Middle frontal gyrus (tissue), 1 donor: ENCODE data around the gene NPAS4.
"Not testable (repeated sequence)": the region's sequence is repeated elsewhere in the genome, so short reads cannot be mapped to it uniquely, and the experiment has no call there.

ENCODE experiments used
- DNase-seq: peaks from one replicate; pipeline ENCODE4 v3.0.0-alpha.2; 2015; ENCODE audit warnings: low spot score; ENCODE audit errors: extremely low spot score

NPAS4 gene

GRCh38 chr11:66417000-66417399, 3.8 kb upstream of the NPAS4 start:
- DNase-seq, result peak; percentile 47

GRCh38 chr11:66418168-66418985, 2.5 kb upstream of the NPAS4 start:
- DNase-seq, result peak; percentile 65

- DNase-seq, result no peak
Observed at GRCh38 chr11:66418986-66419308, 1.9 kb upstream of the NPAS4 start.

DNA sequence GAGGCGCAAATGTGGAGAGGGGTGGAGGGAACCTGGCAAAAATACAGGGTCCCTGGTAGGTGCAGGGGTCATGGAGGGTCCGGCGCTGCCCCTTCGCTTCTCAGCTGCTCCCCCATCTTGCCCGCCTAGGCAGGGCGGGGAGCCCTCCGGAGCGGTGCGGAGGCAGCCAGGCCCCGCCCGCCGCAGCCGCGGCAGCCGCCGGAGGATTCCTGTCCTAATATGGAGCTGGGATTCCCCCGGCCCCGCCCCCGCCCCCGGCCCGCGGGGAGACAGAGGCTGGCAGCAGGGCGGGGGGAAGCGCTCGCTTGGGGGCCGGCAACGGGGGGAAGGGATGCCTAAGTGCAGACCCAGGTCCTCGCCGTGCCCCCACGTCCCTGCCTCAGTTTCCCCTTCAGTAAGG, 1.0 kb upstream of the NPAS4 start:
- DNase-seq, result no peak

DNA sequence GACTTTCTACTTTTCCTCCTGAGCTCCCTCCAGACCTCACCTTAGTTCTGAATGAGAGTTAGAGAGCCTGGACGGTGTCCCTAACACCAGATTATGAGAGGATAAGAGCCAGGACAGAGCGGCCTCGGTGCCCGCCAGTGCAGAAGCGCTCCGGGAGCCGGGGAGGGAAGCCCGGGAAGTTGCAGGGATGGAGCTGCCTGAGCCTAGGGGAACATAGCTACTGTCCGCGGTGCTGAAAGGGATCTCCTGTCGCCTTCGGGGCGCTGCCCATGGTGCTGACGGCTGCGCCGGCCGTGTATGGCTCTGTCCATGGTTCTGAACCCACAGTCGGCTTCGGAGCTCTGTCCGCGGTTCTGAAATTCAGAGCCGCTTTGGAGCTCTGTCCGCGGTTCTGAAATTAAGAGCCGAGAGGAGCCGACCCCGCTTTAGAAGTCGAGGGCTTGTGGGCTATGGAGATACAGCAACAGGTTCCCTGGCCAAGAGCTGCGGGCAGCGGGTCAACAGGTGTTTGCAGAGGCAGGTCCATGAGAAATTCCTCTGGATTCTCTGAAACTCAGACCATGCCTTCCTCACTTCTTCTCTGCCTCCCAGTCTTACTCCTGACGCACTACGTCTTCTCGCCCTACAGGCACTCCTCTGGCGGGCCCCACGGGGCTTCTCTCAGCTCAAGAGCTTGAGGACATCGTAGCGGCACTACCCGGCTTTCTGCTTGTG, 814 bp downstream of the NPAS4 start:
- peak; percentile 60 for DNase-seq

DNA sequence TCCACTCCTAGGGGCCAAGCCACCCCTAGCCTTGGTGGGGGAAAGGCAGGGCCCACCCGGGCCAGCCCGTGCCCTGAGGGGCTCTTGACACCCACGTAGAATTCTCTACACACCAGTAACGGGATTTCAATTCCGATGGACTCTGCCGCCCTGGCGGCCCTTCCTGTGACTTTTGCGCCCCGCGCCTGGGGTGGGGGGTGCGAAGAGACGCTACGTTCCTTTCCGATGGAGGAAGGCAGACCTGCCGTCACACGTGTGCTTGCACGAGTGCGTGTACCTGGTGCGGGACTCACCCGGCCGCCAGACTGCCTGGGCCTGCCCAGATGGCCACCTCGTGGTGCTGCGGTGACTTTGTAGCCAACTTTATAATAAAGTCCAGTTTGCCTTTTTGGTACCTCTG, 5.5 kb downstream of the NPAS4 start:
- DNase-seq, result no peak

GRCh38 chr11:66428933-66429332, 8.1 kb downstream of the NPAS4 start:
- no peak for DNase-seq

DNA sequence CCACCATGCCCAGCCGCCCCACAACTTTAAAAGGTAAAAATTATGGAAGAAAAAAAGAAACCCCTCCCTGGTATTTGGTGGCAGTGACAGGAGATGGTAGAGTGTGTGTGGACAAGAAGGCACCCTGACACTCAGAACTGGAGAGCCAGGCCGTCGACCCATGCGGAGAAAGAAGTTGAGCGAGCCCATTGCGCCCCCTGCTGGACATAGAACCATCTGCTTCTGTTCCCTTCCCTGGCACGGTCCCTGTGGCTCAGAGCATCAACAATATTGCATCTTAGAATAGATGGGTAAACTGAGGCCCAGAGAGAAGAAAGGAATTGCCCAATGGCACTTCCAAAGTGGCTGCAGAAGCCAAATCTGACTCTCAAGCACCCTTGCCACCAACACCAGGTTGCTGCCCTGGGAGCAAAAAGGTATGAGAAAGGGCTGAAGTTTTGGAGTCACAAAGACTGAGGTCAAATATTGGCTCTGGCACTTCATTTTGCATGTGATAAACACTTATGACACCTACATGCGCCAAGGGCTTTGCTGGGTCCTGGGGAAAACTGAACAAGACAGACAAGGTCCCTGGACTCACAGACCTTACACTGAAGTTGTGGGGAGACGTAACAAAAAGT, 9.3 kb downstream of the NPAS4 start:
- DNase-seq, result peak; percentile 49

DNA sequence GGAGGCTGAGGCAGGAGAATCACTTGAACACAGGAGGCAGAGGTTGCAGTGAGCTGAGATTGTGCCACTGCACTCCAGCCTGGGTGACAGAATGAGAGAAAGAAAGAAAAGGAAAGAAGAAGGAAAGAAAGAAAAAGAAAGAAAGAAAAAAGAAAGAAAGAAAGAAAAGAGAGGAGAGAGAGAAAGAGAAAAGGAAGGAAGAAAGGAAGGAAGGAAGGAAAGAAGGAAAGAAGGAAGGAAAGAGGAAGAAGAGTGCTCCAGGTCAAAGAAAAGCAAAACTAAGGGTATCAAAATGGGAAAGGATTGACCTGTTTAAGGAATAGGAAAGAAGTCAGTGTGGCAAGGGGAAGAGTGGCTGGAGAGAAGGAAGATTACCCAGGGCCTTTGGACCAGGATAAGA, 10.5 kb downstream of the NPAS4 start:
- DNase-seq, result not testable (repeated sequence)

GRCh38 chr11:66431871-66432329, 11.1 kb downstream of the NPAS4 start:
- DNase-seq, result not testable (repeated sequence)

- no peak for DNase-seq
Observed at GRCh38 chr11:66432597-66432996, 11.8 kb downstream of the NPAS4 start.

DNA sequence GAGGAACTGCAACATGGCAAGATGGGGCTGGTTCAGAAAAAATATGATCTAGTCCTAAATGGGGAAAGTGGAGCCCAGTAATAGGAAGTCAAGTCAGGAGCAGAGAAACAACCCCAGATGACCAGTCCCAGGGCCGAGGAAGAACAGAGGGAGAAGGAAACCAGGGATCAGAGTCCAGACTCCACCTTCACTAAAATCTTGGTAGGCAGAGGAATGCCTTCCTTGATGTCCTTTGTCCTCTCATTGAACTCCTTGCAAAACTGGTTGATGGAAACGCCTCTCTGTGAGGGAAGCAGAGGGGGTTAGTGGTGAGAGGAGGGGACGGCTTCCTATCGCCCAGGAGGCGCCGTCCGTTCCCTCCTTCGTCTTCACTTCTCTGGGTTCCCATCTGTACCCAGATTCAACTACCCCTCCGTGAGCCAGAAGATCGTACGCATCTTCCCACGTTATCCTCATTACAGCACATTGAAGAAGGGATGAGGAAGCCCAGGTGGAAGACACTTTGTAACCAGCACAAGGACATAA, 17.2 kb downstream of the NPAS4 start:
- no peak for DNase-seq

DNA sequence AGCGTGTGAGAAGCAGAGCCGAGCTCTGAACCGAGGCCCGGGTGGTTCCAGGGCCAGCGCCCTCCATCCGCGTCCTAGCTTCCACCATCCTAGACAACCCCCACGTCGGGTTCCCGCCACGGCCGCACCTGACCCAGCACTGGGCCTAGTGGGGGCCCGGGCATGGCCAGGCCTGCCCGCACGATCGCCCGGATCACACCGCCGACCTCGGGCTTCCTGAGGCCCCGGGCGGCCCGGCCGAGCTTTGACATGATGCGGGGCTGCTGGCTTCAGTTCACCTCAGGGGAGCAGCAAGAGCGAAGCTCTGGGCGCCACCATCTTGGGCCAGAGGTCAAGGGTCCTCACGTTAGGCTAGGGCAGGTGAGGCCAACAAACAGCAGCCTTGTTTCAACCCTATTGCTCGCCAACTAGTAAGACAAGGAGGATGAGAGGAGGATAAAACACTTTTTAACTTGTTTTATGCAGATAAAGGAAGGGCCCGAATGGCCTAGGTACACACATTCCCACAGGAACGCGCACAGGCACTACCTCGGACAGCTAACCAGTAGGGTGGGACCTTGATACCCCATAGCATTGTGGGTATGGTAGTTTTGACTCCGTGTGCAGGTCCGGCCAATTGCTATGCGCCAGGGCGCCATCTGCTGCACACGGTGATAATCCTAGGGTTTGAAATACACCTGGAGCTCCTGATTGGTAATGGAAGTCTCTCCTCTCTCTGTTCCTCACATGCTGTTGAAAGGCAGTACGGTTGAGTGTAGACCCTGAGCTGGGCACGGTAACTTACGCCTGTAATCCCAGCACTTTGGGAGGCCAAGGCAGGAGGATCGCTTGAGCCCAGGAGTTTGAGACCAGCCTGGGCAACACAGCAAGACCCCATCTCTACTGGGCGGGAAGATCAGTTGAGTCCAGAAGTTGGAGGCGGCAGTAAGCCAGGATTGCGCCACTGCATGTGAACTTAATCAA, 17.9 kb downstream of the NPAS4 start, which contains the start of gene MRPL11:
Gene MRPL11, minus strand, starts transcription at position 345 of the 963 bp plus-strand sequence. Its CDS starts 94 bp downstream, at position 251.
- DNase-seq, result peak; percentile 82

GRCh38 chr11:66440101-66440939, 19.5 kb downstream of the NPAS4 start:
- DNase-seq, result not testable (repeated sequence)

DNA sequence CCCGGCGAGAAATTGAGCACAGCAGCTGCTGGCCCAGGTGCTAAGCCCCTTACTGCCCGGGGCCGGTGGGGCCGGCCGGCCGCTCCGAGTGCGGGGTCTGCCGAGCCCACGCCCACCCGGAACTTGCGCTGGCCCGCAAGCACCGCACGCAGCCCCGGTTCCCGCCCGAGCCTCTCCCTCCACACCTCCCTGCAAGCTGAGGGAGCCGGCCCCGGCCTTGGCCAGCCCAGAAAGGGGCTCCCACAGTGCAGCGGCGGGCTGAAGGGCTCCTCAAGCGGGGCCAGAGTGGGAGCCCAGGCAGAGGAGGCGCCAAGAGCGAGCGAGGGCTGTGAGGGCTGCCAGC, 20.1 kb downstream of the NPAS4 start:
- DNase-seq, result not testable (repeated sequence)

- no peak for DNase-seq
Observed at GRCh38 chr11:66443602-66444001, 22.8 kb downstream of the NPAS4 start.

- DNase-seq, result no peak
Observed at GRCh38 chr11:66447012-66447411, 26.2 kb downstream of the NPAS4 start.

GRCh38 chr11:66448523-66448922, 27.7 kb downstream of the NPAS4 start:
- DNase-seq, result no peak

- DNase-seq, result no peak
Observed at GRCh38 chr11:66450560-66450959, 29.7 kb downstream of the NPAS4 start.

DNA sequence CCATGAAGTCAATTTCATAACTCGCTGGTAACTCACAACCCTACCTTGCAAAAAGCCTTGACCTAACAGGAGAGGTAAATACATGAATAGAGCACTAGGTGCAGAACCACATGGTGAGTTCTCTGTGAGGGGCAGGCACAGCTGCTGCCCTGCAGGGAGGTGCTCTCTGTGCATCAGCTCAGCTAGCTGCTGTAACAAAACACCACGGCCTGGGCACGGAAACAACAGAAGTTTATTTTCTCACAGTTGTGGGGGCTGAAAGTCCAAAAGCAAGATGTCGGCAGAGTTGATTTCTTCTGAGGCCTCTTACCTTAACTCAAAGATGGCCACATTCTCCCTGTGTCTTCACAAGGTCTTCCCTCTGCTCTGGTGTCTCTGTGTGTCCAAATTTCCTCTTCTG, 30.8 kb downstream of the NPAS4 start:
- no peak for DNase-seq
